H9 (cell line): ENCODE data around the gene TEAD2. TPM values are rescaled to one million over a fixed set of nuclear protein-coding genes. Genes with fewer than 3 reads are reported as not detected.

ENCODE experiments used
- DNase-seq: peaks from one replicate; pipeline ENCODE4 v3.0.0-alpha.2; 2017
- H2AFZ ChIP-seq: one replicate; pipeline ENCODE4 v1.6.1; 2013; ENCODE audit warnings: mild to moderate bottlenecking, low read length, control low read depth, moderate library complexity
- H2AK5ac ChIP-seq: 2 replicates; pipeline ENCODE4 v1.6.1; 2013; ENCODE audit warnings: low read length, control low read depth, mixed read lengths; ENCODE audit not compliant: insufficient read length
- H2BK120ac ChIP-seq: one replicate; pipeline ENCODE4 v1.6.1; 2013; ENCODE audit warnings: low read depth, mild to moderate bottlenecking, low read length, control low read depth, inconsistent platforms; ENCODE audit not compliant: poor library complexity, severe bottlenecking
- H2BK12ac ChIP-seq: 2 replicates; pipeline ENCODE4 v1.6.1; 2013; ENCODE audit warnings: low read length, control low read depth, mixed read lengths, low read depth; ENCODE audit not compliant: insufficient read length
- H2BK15ac ChIP-seq: 2 replicates; pipeline ENCODE4 v1.6.1; 2013; ENCODE audit warnings: low read depth, low read length, control low read depth
- H2BK20ac ChIP-seq: one replicate; pipeline ENCODE4 v1.6.1; 2013; ENCODE audit warnings: low read depth, mild to moderate bottlenecking, low read length, control low read depth, inconsistent platforms; ENCODE audit not compliant: poor library complexity, severe bottlenecking
- H2BK5ac ChIP-seq: 2 replicates; pipeline ENCODE4 v1.6.1; 2013; ENCODE audit warnings: low read length, control low read depth, mixed read lengths; ENCODE audit not compliant: insufficient read length
- H3K14ac ChIP-seq: 2 replicates; pipeline ENCODE4 v1.6.1; 2013; ENCODE audit warnings: low read length, control low read depth; ENCODE audit not compliant: insufficient read depth
- H3K18ac ChIP-seq: 2 replicates; pipeline ENCODE4 v1.6.1; 2013; ENCODE audit warnings: low read depth, mild to moderate bottlenecking, mixed read lengths, low read length, control low read depth; ENCODE audit not compliant: insufficient read length
- H3K23ac ChIP-seq: 2 replicates; pipeline ENCODE4 v1.6.1; 2013; ENCODE audit warnings: low read length, control low read depth, mixed read lengths, low read depth; ENCODE audit not compliant: insufficient read length
- H3K23me2 ChIP-seq: 2 replicates; pipeline ENCODE4 v1.6.1; 2013; ENCODE audit warnings: low read depth, mild to moderate bottlenecking, mixed read lengths, low read length, control low read depth; ENCODE audit not compliant: insufficient read length, poor library complexity, severe bottlenecking
- H3K27ac ChIP-seq: 2 replicates; pipeline ENCODE4 v1.5.1; 2013; ENCODE audit warnings: low read length, control low read depth, mixed read lengths, low read depth; ENCODE audit not compliant: insufficient read length
- H3K27me3 ChIP-seq: 2 replicates; pipeline ENCODE4 v1.6.1; 2013; ENCODE audit warnings: low read length, control low read depth, inconsistent platforms; ENCODE audit not compliant: insufficient read depth
- H3K4ac ChIP-seq: 2 replicates; pipeline ENCODE4 v1.6.1; 2013; ENCODE audit warnings: low read depth, mild to moderate bottlenecking, control low read depth, inconsistent platforms, low read length, moderate library complexity
- H3K4me1 ChIP-seq: 2 replicates; pipeline ENCODE4 v1.6.1; 2013; ENCODE audit warnings: low read length, control low read depth, inconsistent platforms; ENCODE audit not compliant: insufficient read depth
- H3K4me2 ChIP-seq: 2 replicates; pipeline ENCODE4 v1.6.1; 2013; ENCODE audit warnings: low read length, control low read depth, mixed read lengths; ENCODE audit not compliant: insufficient read length, insufficient read depth
- H3K56ac ChIP-seq: 2 replicates; pipeline ENCODE4 v1.6.1; 2013; ENCODE audit warnings: low read depth, mild to moderate bottlenecking, mixed read lengths, low read length, control low read depth; ENCODE audit not compliant: insufficient read length
- H3K79me1 ChIP-seq: 2 replicates; pipeline ENCODE4 v1.6.1; 2013; ENCODE audit warnings: low read depth, mild to moderate bottlenecking, moderate library complexity, low read length, control low read depth, inconsistent platforms; ENCODE audit not compliant: insufficient read depth, poor library complexity, severe bottlenecking
- H3K79me2 ChIP-seq: 2 replicates; pipeline ENCODE4 v1.6.1; 2013; ENCODE audit warnings: low read length, control low read depth, inconsistent platforms; ENCODE audit not compliant: insufficient read depth
- H3K9ac ChIP-seq: 2 replicates; pipeline ENCODE4 v1.6.1; 2013; ENCODE audit warnings: low read length, control low read depth, mixed read lengths; ENCODE audit not compliant: insufficient read length; ENCODE audit errors: extremely low read depth
- H3K9me3 ChIP-seq: one replicate; pipeline ENCODE4 v1.6.1; 2013; ENCODE audit warnings: low read depth, low read length, inconsistent platforms; ENCODE audit not compliant: control insufficient read depth
- H3T11ph ChIP-seq: one replicate; pipeline ENCODE4 v1.6.1; 2013; ENCODE audit warnings: mild to moderate bottlenecking, low read length, control low read depth, inconsistent platforms
- H4K20me1 ChIP-seq: one replicate; pipeline ENCODE4 v1.6.1; 2013; ENCODE audit not compliant: control insufficient read depth, insufficient read length, insufficient read depth
- H4K5ac ChIP-seq: 2 replicates; pipeline ENCODE4 v1.6.1; 2013; ENCODE audit warnings: low read depth, mild to moderate bottlenecking, mixed read lengths, low read length, control low read depth; ENCODE audit not compliant: insufficient read length
- H4K8ac ChIP-seq: replicated peaks from 2 replicates; pipeline ENCODE4 v1.6.1; 2013; ENCODE audit warnings: low read length, control low read depth, mixed read lengths, low read depth; ENCODE audit not compliant: insufficient read length
- H4K91ac ChIP-seq: 2 replicates; pipeline ENCODE4 v1.6.1; 2013; ENCODE audit warnings: low read depth, mild to moderate bottlenecking, moderate library complexity, mixed read lengths, low read length, control low read depth; ENCODE audit not compliant: insufficient read length
- H3K27ac Mint-ChIP-seq, 3 experiments: 2 replicates in 2 of 3; 3 replicates in 1 of 3; pipeline ENCODE4 v1.8.0; 2020 to 2021; ENCODE audit warnings: mixed read lengths in 3 of 3, mild to moderate bottlenecking in 1 of 3, moderate library complexity in 1 of 3
- H3K27me3 Mint-ChIP-seq: 2 replicates; pipeline ENCODE4 v1.8.0; 2021; ENCODE audit warnings: low read depth, mild to moderate bottlenecking, moderate library complexity, mixed read lengths
- H3K36me3 Mint-ChIP-seq, 3 experiments: 2 replicates in 2 of 3; 3 replicates in 1 of 3; pipeline ENCODE4 v1.8.0; 2020 to 2021; ENCODE audit warnings: low read depth in 3 of 3, mixed read lengths in 3 of 3; ENCODE audit not compliant: insufficient read depth in 1 of 3
- H3K4me1 Mint-ChIP-seq, 2 experiments: 2 replicates each; pipeline ENCODE4 v1.8.0; 2020; ENCODE audit warnings: mixed read lengths in 2 of 2
- H3K4me3 Mint-ChIP-seq, 2 experiments: 2 replicates in 1 of 2; 3 replicates in 1 of 2; pipeline ENCODE4 v1.8.0; 2020 to 2021; ENCODE audit warnings: mild to moderate bottlenecking in 2 of 2, mixed read lengths in 2 of 2, moderate library complexity in 1 of 2
- H3K9me3 Mint-ChIP-seq, 2 experiments: 2 replicates in 1 of 2; 3 replicates in 1 of 2; pipeline ENCODE4 v1.8.0; 2020; ENCODE audit warnings: mild to moderate bottlenecking in 2 of 2, mixed read lengths in 2 of 2, moderate library complexity in 1 of 2
- WGBS: extraction: QIAGEN DNeasy Blood & Tissue Kit; methylation state at CpG from one replicate; pipeline ENCODE4 v1.1.7; 2013; ENCODE audit warnings: missing lambda C conversion rate, low lambda C conversion rate, mixed read lengths; ENCODE audit not compliant: insufficient read length; ENCODE audit errors: extremely low coverage; 5-methylcytosine and 5-hydroxymethylcytosine counted together
- total RNA-seq: library from RNA; stranded (reverse); gene quantifications from 2 replicates; pipeline ENCODE4 v1.2.1, GENCODE V29; 2021
- TF ChIP-seq, protein P1 (sequence below): fragments of 200-600 bp; sonication (generic); conservative IDR thresholded peaks from 3 replicates; pipeline ENCODE4 v1.8.0; 2021; ENCODE audit warnings: antibody characterized with exemption, mild to moderate bottlenecking

Gene TEAD2
- total RNA-seq, 1 experiment from 2014 or later: 126 TPM

- H3T11ph ChIP-seq: no peak overlapping the region
- Mint-ChIP-seq H3K27me3 (peaks cover 18% of the 10 kb centered on the region), H3K4me3 (peak overlapping the region in 1 of 2 experiments; percentile 38; a peak in 1 of 5 replicates), H3K9me3 (peaks cover 0 to 3% of the 10 kb centered on the region in 2 experiments; a peak in 2 of 5 replicates), H3K36me3 (peaks cover 3 to 36% (median 19%) of the 10 kb centered on the region in 3 experiments), H3K27ac (no peak overlapping the region; a peak in 1 of 7 replicates), H3K4me1 (peaks cover 25 to 36% of the 10 kb centered on the region in 2 experiments)
- H4K20me1 ChIP-seq: no peaks in the 10 kb centered on the region
- H3K4me1 ChIP-seq: peaks cover 2% of the 10 kb centered on the region; the same call in 1 of the 2 replicates
- no peak overlapping the region for H2BK15ac ChIP-seq
- H3K56ac ChIP-seq: no peak overlapping the region
- no peak overlapping the region for H2BK5ac ChIP-seq
- peaks cover 3% of the 10 kb centered on the region; the same call in 1 of the 2 replicates for H3K27me3 ChIP-seq
- H3K14ac ChIP-seq: no peak overlapping the region
- TF ChIP-seq, protein P1, sequence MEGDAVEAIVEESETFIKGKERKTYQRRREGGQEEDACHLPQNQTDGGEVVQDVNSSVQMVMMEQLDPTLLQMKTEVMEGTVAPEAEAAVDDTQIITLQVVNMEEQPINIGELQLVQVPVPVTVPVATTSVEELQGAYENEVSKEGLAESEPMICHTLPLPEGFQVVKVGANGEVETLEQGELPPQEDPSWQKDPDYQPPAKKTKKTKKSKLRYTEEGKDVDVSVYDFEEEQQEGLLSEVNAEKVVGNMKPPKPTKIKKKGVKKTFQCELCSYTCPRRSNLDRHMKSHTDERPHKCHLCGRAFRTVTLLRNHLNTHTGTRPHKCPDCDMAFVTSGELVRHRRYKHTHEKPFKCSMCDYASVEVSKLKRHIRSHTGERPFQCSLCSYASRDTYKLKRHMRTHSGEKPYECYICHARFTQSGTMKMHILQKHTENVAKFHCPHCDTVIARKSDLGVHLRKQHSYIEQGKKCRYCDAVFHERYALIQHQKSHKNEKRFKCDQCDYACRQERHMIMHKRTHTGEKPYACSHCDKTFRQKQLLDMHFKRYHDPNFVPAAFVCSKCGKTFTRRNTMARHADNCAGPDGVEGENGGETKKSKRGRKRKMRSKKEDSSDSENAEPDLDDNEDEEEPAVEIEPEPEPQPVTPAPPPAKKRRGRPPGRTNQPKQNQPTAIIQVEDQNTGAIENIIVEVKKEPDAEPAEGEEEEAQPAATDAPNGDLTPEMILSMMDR: no peak
- H4K91ac ChIP-seq: no peak overlapping the region
- H3K27ac ChIP-seq: no peak overlapping the region
- H3K4ac ChIP-seq: no peak overlapping the region
- no peak overlapping the region for H3K18ac ChIP-seq
- no peak overlapping the region for H2BK20ac ChIP-seq
- no peaks in the 10 kb centered on the region for H3K79me2 ChIP-seq
- no peak overlapping the region for H2AK5ac ChIP-seq
- no peak overlapping the region for H2AFZ ChIP-seq
- H3K9ac ChIP-seq: no peak overlapping the region
- H3K4me2 ChIP-seq: no peak overlapping the region
- no peaks in the 10 kb centered on the region for H3K79me1 ChIP-seq
- WGBS: no CpG with 5 or more reads among the region's 10 CpGs
- H3K9me3 ChIP-seq: no peaks in the 10 kb centered on the region
- H3K23ac ChIP-seq: no peak overlapping the region
- peak; percentile 23 for DNase-seq
- H2BK12ac ChIP-seq: no peak overlapping the region
- H4K5ac ChIP-seq: no peak overlapping the region
- H2BK120ac ChIP-seq: no peak overlapping the region
- no peak overlapping the region for H4K8ac ChIP-seq
- peaks cover 12% of the 10 kb centered on the region for H3K23me2 ChIP-seq
Measured at GRCh38 chr19:49336482-49337266, 25.5 kb downstream of the TEAD2 start.
